HG03571 (cell line): ENCODE measurements around the gene LIF.
"Not testable (repeated sequence)": the region's sequence is repeated elsewhere in the genome, so short reads cannot be mapped to it uniquely, and the experiment has no call there.

ENCODE experiments used
- ATAC-seq: cut with Tn5 transposase; IDR thresholded peaks from one replicate; pipeline ENCODE4 v1.9.1; 2021; ENCODE audit not compliant: unreplicated experiment

LIF gene

DNA sequence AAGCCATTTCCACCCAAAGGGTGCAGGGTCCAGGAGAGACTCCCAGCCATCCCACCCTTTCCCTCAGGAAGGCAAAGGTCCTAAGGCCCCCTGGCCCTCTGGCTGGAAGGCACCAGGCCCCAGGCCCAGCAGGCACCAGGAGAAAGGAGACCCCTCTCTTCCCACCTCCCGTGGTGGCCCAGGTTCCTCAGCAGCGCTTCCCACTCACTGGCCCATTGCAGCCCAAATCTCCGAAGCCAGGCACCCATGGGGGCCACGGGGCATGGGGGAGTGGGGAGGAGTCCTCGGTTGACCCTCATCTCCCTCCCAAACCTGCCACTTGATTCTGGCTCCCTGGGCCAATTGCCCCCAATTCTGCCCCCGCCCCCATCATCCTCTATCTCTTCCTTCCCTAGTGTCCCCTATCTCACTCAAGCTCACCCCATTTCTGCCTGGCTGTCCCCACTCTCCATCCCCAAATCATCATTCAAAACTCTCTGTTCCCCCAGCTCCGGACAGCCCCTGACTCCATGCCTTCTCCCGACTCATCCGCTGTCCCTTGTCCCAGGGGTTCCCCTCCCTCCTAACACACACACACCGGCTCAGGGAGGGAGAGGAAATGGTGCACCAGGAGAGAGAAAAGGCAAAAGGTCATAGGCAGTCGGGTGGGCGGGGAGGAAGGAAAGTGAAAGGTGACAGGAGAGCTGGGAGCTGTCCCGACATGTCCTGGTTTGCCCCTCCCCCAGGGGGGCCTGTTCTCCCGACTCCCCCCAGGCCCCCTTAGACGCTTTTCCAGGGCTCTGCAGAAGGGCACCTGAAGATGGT is 1.2 kb downstream of the LIF start:
- ATAC-seq = no peak

GRCh38 chr22:30244641-30245040 is 1.9 kb downstream of the LIF start:
- no peak for ATAC-seq

- ATAC-seq = no peak
Measured at GRCh38 chr22:30244066-30244465, 2.5 kb downstream of the LIF start.

DNA sequence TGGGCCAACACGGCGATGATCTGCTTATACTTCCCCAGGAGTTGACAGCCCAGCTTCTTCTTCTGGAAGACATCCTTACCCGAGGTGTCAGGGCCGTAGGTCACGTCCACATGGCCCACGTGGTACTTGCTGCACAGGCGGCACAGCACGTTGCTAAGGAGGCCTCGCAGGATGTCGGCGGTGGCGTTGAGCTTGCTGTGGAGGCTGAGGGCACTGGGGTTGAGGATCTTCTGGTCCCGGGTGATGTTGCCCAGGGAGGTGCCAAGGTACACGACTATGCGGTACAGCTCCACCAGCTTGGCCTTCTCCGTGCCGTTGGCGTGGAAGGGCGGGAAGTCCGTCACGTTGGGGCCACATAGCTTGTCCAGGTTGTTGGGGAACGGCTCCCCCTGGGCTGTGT is 2.9 kb downstream of the LIF start:
- ATAC-seq = no peak

DNA sequence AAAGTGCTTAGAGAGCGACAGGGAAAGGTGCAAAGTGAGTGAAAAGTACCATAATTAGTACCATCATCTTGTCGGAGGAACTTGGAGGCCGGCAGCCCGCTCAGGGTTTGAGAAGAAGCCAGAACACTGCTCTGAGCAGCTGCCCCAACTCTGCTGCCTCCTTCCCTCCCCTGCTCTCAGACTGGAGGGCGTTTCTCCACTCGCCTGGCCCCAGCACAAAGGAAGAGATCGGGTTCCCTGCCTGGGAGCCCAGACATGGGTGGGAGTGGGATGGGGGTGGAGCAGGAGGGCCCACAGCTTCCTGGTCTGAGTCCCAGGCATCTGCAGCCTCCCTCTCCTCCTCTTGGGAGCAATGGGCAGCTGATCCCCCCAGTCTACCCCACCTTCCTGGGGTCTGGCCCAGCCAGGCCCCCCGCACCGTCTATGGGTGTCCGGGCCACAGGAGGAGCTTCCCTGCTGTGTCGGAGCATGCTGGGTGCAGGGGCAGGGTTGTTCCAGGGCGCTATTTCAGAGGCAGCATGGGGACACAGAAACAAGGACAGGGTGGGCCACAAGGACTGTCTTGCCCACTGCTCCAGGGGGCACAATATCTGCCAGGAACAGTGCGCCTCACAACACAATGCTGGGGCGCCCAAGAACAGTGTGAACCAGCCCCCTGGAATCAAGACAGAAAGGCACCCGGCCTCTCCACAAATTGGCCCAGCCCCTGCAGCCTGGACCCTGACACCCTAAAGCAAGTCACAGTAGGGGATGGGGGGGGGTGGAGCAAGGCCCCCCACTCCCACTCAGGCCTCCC is 4.8 kb downstream of the LIF start:
- no peak for ATAC-seq

GRCh38 chr22:30240541-30241417 is 5.8 kb downstream of the LIF start:
- no peak for ATAC-seq

- ATAC-seq = no peak
Measured at GRCh38 chr22:30239488-30240405, 6.8 kb downstream of the LIF start.

GRCh38 chr22:30238661-30239487 is 7.7 kb downstream of the LIF start:
- no peak for ATAC-seq

- no peak for ATAC-seq
Measured at GRCh38 chr22:30238136-30238535, 8.4 kb downstream of the LIF start.

- no peak for ATAC-seq
Measured at GRCh38 chr22:30236875-30237274, 9.7 kb downstream of the LIF start.

- ATAC-seq = no peak
Measured at GRCh38 chr22:30235687-30236170, 10.8 kb downstream of the LIF start.

GRCh38 chr22:30234786-30235470 is 11.6 kb downstream of the LIF start:
- no peak for ATAC-seq

DNA sequence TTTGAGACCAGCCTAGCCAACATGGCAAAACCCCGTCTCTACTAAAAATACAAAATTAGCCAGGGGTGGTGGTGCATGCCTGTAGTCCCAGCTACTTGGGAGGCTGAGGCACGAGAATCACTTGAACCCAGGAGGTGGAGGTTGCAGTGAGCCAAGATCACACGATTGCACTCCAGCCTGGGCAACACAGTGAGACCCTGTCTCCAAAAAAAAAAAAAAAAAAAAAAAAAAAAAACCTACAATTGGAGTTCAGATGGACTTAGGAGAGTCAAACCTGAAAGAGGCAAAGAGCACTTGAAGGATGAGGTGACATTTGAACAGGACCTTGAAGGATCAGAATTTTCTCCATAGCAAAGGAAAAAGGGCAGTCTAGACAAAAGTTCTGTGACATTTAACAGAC is 12.2 kb downstream of the LIF start:
- ATAC-seq = not testable (repeated sequence)

DNA sequence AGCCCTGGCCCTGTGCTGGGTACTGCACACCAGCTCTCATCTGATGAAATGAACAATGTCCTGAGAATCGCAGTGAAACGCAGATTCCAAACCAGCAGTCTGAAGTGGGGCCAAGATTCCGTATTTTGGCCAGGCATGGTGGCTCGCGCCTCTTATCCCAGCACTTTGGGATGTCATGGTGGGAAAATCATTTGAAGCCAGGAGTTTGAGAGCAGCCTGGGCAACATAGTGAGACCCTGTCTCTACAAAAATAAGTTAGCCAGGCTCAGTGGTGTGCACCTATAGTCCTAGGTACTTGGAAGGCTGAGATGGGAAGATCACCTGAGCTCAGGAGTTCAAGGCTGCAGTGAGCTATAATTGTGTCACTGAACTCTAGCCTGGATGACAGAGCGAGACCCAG is 13.0 kb downstream of the LIF start:
- ATAC-seq = no peak

GRCh38 chr22:30232716-30233218 is 13.8 kb downstream of the LIF start:
- ATAC-seq = no peak

- no peak for ATAC-seq
Measured at GRCh38 chr22:30230787-30231461, 15.6 kb downstream of the LIF start.

GRCh38 chr22:30230330-30230729 is 16.2 kb downstream of the LIF start:
- no peak for ATAC-seq
